ENCODE results near the gene CENPT.

The CENPT gene

DNA sequence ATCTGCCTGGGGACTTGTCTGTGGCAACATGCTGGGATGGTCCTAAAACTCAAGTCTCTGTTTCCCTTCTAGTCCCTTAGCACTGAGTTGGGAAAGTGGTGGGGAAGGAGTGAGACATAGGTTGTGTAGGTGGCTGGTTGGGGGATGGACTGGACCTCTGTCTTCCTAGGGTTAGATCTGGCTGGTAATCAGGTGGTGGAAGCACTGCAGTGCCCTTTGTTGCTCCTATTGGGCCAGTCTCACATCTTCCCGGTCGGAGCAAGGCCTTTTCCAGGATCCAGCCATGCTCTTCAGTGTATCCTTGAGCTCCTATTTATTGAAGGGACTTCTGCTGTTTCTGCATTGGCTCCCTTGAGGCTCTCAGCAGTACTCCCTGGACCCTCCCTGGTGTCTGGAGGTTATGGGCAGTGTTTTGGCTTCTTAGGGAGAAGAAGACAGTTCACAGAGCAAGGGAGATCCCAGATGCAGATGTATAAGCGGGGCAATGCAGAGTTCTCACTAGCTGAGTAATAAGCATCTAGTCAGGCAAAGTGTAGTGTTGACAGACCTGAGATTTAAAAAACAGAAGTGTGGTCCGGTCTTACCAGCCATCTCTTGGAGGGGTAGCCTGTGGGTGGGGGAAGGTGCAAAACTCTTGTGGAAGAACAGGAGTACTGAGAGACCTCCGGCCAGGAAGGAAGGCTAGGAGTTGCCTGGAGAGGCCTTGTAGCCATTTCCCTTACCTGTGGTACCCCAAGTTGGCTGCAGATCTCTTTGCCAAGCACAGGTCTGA, 2.0 kb downstream of the CENPT start:
- H3K9me3 ChIP-seq (ENCODE audit: severe bottlenecking): no peaks in the 10 kb centered on the region
- H3K4me3 ChIP-seq (ENCODE audit: severe bottlenecking): peak overlapping the region; percentile 97
- peaks cover 20% of the 10 kb centered on the region for H3K36me3 ChIP-seq (ENCODE audit: low read depth)
- H3K27ac ChIP-seq (ENCODE audit: poor library complexity, severe bottlenecking): peak overlapping the region; percentile 85
- TF ChIP-seq CTCF (IDR thresholded peaks at IDR 0.05; ENCODE audit: poor library complexity, severe bottlenecking): no peak
- ATAC-seq (ENCODE audit: low read depth): no peak
- H3K27me3 ChIP-seq (ENCODE audit: insufficient read depth, poor library complexity, severe bottlenecking): no peaks in the 10 kb centered on the region
- peaks cover 18% of the 10 kb centered on the region for H3K4me1 ChIP-seq (ENCODE audit: insufficient read depth, poor library complexity, severe bottlenecking)
- no peak for DNase-seq (ENCODE audit: low spot score)

DNA sequence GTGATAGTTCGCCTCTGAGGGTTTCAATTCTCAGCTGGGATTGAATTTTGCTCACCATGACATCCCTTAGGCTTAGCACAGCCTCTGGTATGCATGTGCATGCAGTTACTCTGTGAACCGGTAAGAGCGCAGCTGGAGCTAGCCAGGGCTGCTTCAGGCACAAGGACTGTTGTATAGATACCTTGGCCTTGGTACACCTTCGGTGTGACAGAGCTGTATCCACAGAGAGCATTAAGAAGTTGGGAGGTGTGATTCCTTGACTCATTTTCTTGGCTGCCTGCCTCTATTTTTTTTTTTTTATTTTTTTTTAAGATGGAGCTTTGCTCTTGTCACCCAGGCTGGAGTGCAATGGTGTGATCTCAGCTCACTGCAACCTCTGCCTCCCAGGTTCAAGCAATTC, 3.0 kb downstream of the CENPT start:
- DNase-seq (ENCODE audit: low spot score): no peak

GRCh38 chr16:67843343-67843765, 4.1 kb downstream of the CENPT start:
- ATAC-seq (ENCODE audit: low read depth) (no peak), DNase-seq (ENCODE audit: low spot score) (no peak)
- H3K27ac ChIP-seq (ENCODE audit: poor library complexity, severe bottlenecking): peak overlapping the region; percentile 74
- H3K27me3 ChIP-seq (ENCODE audit: insufficient read depth, poor library complexity, severe bottlenecking): no peaks in the 10 kb centered on the region
- peaks cover 9% of the 10 kb centered on the region for H3K36me3 ChIP-seq (ENCODE audit: low read depth)
- no peak for TF ChIP-seq CTCF (IDR thresholded peaks at IDR 0.05; ENCODE audit: poor library complexity, severe bottlenecking)
- peaks cover 18% of the 10 kb centered on the region for H3K4me1 ChIP-seq (ENCODE audit: insufficient read depth, poor library complexity, severe bottlenecking)
- H3K9me3 ChIP-seq (ENCODE audit: severe bottlenecking): no peaks in the 10 kb centered on the region
- peak overlapping the region; percentile 99 for H3K4me3 ChIP-seq (ENCODE audit: severe bottlenecking)

More for the DNA sequence above, 3.0 kb downstream of the CENPT start:
- H3K9me3 ChIP-seq (ENCODE audit: severe bottlenecking): no peaks in the 10 kb centered on the region
- H3K36me3 ChIP-seq (ENCODE audit: low read depth): peaks cover 15% of the 10 kb centered on the region
- no peak overlapping the region for H3K4me3 ChIP-seq (ENCODE audit: severe bottlenecking)
- 0 out of 3 replicates have a peak, but pooled peaks have one; percentile 9 for ATAC-seq (ENCODE audit: low read depth)
- TF ChIP-seq CTCF (IDR thresholded peaks at IDR 0.05; ENCODE audit: poor library complexity, severe bottlenecking): no peak
- H3K27me3 ChIP-seq (ENCODE audit: insufficient read depth, poor library complexity, severe bottlenecking): no peaks in the 10 kb centered on the region
- peaks cover 18% of the 10 kb centered on the region for H3K4me1 ChIP-seq (ENCODE audit: insufficient read depth, poor library complexity, severe bottlenecking)
- H3K27ac ChIP-seq (ENCODE audit: poor library complexity, severe bottlenecking): peak overlapping the region; percentile 85

DNA sequence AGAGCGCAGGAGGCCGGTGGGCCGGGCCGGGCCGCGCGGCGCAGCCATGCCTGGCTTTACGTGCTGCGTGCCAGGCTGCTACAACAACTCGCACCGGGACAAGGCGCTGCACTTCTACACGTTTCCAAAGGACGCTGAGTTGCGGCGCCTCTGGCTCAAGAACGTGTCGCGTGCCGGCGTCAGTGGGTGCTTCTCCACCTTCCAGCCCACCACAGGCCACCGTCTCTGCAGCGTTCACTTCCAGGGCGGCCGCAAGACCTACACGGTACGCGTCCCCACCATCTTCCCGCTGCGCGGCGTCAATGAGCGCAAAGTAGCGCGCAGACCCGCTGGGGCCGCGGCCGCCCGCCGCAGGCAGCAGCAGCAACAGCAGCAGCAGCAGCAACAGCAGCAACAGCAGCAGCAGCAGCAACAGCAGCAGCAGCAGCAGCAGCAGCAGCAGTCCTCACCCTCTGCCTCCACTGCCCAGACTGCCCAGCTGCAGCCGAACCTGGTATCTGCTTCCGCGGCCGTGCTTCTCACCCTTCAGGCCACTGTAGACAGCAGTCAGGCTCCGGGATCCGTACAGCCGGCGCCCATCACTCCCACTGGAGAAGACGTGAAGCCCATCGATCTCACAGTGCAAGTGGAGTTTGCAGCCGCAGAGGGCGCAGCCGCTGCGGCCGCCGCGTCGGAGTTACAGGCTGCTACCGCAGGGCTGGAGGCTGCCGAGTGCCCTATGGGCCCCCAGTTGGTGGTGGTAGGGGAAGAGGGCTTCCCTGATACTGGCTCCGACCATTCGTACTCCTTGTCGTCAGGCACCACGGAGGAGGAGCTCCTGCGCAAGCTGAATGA, 4.8 kb downstream of the CENPT start:
- DNase-seq (ENCODE audit: low spot score): peak; percentile 75
- no peak for TF ChIP-seq CTCF (IDR thresholded peaks at IDR 0.05; ENCODE audit: poor library complexity, severe bottlenecking)
- H3K4me1 ChIP-seq (ENCODE audit: insufficient read depth, poor library complexity, severe bottlenecking): peaks cover 12% of the 10 kb centered on the region
- peak; percentile 5; the same call in 1 of the 3 replicates for ATAC-seq (ENCODE audit: low read depth)
- peak overlapping the region; percentile 74 for H3K27ac ChIP-seq (ENCODE audit: poor library complexity, severe bottlenecking)
- H3K27me3 ChIP-seq (ENCODE audit: insufficient read depth, poor library complexity, severe bottlenecking): no peaks in the 10 kb centered on the region
- peak overlapping the region; percentile 99 for H3K4me3 ChIP-seq (ENCODE audit: severe bottlenecking)
- peaks cover 9% of the 10 kb centered on the region for H3K36me3 ChIP-seq (ENCODE audit: low read depth)
- H3K9me3 ChIP-seq (ENCODE audit: severe bottlenecking): no peaks in the 10 kb centered on the region

Measured in RWPE2 (cell line).